Upper lobe of left lung (tissue), 4 donors: Measurements from ENCODE around the gene SYPL2.

Experiments
- CTCF ChIP-seq, 6 experiments: fragments of 450-650 bp in 4 of 6; fragments of 200-600 bp in 2 of 6; sonication (generic) in 2 of 6; IDR thresholded peaks; one replicate each; pipeline ENCODE4 v1.5.1; 2016 to 2019; ENCODE audit warnings: antibody characterized with exemption in 6 of 6
- EP300 ChIP-seq, 4 donors: sonication (generic); formaldehyde crosslinking; IDR thresholded peaks; one replicate each; pipeline ENCODE4 v1.5.1; 2017; ENCODE audit warnings: antibody characterized with exemption in 4 of 4, control low read depth in 2 of 4
- POLR2A ChIP-seq, 4 donors: fragments of 450-650 bp; IDR thresholded peaks; one replicate each; pipeline ENCODE4 v1.5.1; 2016 to 2017; ENCODE audit warnings: antibody characterized with exemption in 4 of 4, mild to moderate bottlenecking in 2 of 4
- POLR2AphosphoS5 ChIP-seq, 2 donors: sonication (generic); formaldehyde crosslinking; IDR thresholded peaks; one replicate each; pipeline ENCODE4 v1.5.1; 2017; ENCODE audit warnings: antibody characterized with exemption in 2 of 2

- no peak for TF ChIP-seq CTCF (IDR thresholded peaks at IDR 0.05)
- TF ChIP-seq POLR2A (IDR thresholded peaks at IDR 0.05): no peak
- TF ChIP-seq POLR2AphosphoS5 (IDR thresholded peaks at IDR 0.05): no peak
- TF ChIP-seq EP300 (IDR thresholded peaks at IDR 0.05): no peak
Observed at GRCh38 chr1:109490934-109491302, 24.6 kb downstream of the SYPL2 start.
